ENCODE results near the gene SELENOO. TPM values are rescaled to one million over a fixed set of nuclear protein-coding genes. Genes with fewer than 3 reads are reported as not detected.

SELENOO gene
- total RNA-seq, 1 experiment from 2014 or later = 34.3 TPM

DNA sequence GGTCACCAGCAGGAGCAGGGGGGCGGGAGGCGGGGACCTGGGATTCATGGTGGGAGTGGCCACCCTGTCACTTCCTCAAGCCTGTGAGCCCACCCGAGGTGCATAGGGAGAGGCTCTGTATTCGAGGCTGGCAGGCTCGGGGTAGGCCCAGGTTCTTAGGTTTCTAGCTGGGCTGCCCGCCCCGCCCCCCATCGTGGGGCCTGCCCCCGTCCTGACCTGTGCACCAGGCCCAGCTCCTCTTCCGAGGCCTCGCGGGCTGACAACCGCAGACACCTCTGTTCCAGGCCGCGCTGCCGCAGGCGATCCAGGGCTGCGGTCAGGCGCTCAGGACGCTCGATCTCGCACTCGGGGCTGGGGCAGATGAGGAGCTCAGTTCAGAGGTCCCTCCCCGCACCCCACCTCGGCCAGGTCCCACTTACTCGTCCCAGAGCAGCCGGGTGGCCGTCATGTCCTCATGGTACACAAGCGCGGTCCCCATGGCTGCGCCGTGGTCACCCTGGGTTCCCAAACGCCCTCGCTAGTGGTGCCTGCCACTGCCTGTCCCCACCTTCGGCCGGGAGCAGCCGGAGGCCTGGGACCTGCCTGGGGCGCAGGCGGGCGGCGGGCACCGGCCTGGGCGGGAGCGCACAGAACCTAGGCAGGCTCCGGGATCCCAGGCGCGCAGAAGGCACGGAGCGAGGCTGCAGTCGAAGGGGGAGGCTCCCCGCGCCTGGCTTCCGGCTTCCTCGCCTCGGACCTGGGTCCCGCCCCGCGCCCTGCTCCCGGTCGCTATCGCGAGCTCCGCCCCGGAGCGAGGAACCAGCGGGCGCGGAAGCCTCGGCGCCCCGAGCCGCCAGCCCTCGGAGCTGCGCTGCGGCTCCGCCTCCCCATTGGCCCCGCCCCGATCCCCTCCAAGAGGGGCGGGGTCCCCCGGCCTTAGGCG, 50.0 kb downstream of the SELENOO start, which contains the start of gene HDAC10 (continued):
- TF ChIP-seq TCF7L2 (IDR thresholded peaks at IDR 0.05; ENCODE audit: low read depth, low read length) = no peak; the same call in 1 of the 2 replicates

DNA sequence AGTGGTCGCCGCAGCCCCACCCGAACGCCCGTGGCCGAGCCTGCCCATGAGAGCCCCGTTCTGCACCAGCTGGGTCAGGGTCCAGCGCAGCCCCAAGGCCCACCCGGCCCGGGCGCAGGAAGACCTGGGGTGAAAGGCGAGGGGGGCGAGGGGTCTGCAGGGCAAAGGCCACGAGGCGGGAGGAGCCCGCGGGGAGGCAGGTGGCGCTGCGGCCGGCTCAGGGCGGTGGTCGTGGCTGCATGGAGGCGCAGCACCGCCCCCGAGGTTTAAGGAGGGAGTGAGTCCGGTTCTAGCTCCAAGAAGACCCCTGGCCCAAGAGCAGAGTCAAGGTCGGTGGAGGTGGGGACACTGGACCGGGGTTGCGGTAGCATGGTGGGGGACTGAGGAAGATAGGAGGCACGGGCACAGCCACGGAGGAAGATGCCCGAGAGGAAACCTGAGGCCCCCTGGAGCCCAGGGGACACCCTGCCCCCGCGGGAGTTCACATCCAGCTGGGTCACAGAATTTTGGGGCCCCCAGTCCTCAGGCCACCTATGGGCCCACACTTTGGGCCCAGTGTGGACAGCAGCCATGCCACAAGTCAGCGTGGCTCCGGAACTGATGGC, 50.8 kb downstream of the SELENOO start:
- no peaks in the 10 kb centered on the region for H3K27me3 ChIP-seq (ENCODE audit: control insufficient read depth, insufficient read depth, low read length)
- H3K4me1 ChIP-seq (ENCODE audit: control insufficient read depth, insufficient read depth, low read length) = peaks cover 25% of the 10 kb centered on the region
- POLR2A ChIA-PET = no interaction called here
- intact Hi-C loops (cut with micrococcal nuclease; ENCODE audit: unreplicated experiment) = no loop called here
- H3K36me3 ChIP-seq (ENCODE audit: control insufficient read depth, insufficient read depth, low read length) = no peaks in the 10 kb centered on the region
- in situ Hi-C loops (cut with HindIII; ENCODE audit: low pct_unique_long_range_greater_than_20kb, low sequenced_read_pairs) = no loop called here
- peak overlapping the region; percentile 70 for H3K27ac ChIP-seq (ENCODE audit: low read length)
- ATAC-seq (peak; percentile 39), DNase-seq (ENCODE audit: low read depth, low spot score) (no peak)
- H3K4me3 ChIP-seq (ENCODE audit: low read depth in 2 of 2, low read length in 2 of 2) = peak overlapping the region; percentile 62 to 66
- H3K9me3 ChIP-seq (ENCODE audit: control insufficient read depth, insufficient read depth, low read depth, low read length) = no peaks in the 10 kb centered on the region
- TF ChIP-seq TCF7L2 (IDR thresholded peaks at IDR 0.05; ENCODE audit: low read depth, low read length) (no peak), POLR2AphosphoS5 (IDR thresholded peaks at IDR 0.05; ENCODE audit: low read depth, low read length) (no peak; the same call in 1 of the 2 replicates), SIN3A (IDR thresholded peaks at IDR 0.05; ENCODE audit: borderline replicate concordance, insufficient read depth, low read depth, low read length) (no peak)
- TF ChIP-seq, protein P1, sequence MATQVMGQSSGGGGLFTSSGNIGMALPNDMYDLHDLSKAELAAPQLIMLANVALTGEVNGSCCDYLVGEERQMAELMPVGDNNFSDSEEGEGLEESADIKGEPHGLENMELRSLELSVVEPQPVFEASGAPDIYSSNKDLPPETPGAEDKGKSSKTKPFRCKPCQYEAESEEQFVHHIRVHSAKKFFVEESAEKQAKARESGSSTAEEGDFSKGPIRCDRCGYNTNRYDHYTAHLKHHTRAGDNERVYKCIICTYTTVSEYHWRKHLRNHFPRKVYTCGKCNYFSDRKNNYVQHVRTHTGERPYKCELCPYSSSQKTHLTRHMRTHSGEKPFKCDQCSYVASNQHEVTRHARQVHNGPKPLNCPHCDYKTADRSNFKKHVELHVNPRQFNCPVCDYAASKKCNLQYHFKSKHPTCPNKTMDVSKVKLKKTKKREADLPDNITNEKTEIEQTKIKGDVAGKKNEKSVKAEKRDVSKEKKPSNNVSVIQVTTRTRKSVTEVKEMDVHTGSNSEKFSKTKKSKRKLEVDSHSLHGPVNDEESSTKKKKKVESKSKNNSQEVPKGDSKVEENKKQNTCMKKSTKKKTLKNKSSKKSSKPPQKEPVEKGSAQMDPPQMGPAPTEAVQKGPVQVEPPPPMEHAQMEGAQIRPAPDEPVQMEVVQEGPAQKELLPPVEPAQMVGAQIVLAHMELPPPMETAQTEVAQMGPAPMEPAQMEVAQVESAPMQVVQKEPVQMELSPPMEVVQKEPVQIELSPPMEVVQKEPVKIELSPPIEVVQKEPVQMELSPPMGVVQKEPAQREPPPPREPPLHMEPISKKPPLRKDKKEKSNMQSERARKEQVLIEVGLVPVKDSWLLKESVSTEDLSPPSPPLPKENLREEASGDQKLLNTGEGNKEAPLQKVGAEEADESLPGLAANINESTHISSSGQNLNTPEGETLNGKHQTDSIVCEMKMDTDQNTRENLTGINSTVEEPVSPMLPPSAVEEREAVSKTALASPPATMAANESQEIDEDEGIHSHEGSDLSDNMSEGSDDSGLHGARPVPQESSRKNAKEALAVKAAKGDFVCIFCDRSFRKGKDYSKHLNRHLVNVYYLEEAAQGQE (IDR thresholded peaks at IDR 0.05; ENCODE audit: insufficient read depth in 1 of 2, low read depth in 2 of 2, low read length in 1 of 2) = no peak
- TF ChIP-seq, protein P2, sequence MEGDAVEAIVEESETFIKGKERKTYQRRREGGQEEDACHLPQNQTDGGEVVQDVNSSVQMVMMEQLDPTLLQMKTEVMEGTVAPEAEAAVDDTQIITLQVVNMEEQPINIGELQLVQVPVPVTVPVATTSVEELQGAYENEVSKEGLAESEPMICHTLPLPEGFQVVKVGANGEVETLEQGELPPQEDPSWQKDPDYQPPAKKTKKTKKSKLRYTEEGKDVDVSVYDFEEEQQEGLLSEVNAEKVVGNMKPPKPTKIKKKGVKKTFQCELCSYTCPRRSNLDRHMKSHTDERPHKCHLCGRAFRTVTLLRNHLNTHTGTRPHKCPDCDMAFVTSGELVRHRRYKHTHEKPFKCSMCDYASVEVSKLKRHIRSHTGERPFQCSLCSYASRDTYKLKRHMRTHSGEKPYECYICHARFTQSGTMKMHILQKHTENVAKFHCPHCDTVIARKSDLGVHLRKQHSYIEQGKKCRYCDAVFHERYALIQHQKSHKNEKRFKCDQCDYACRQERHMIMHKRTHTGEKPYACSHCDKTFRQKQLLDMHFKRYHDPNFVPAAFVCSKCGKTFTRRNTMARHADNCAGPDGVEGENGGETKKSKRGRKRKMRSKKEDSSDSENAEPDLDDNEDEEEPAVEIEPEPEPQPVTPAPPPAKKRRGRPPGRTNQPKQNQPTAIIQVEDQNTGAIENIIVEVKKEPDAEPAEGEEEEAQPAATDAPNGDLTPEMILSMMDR (IDR thresholded peaks at IDR 0.05) = no peak
- no TSS peak for BruUV-seq (replicated peaks)
- CTCF ChIA-PET = interaction anchor here (1.3 kb wide), 1 partner anchor 91 kb away, joined by 5 read pairs; no protein-coding TSS in a partner anchor
